Smooth muscle cell of the coronary artery (primary cell): ENCODE data around the gene FAR1. TPM values are rescaled to one million over a fixed set of nuclear protein-coding genes. Genes with fewer than 3 reads are reported as not detected.

Experiments used
- total RNA-seq: library from RNA; depleted of rRNA; stranded (reverse); fragments of >200 nt; gene quantifications from 2 replicates; pipeline ENCODE4 v1.2.3, GENCODE V29; 2014; ENCODE audit warnings: low replicate concordance

FAR1 gene
- total RNA-seq = 42.5 and 45.3 TPM in 2 replicates

GRCh38 chr11:13668102-13668956 is at the start of gene FAR1:
TSS of gene FAR1 (plus strand) at chr11:13668668. CDS start at chr11:13694766, 26,098 bp downstream.

Other genes with a start within 250 kb of the FAR1 start
- 76.4 and 89.0 TPM in 2 replicates for gene BTBD10, start 205.4 kb upstream of the FAR1 start, total RNA-seq
- gene PTH, start 172.7 kb upstream of the FAR1 start, total RNA-seq = not detected in 2 replicates